Heart left ventricle (tissue), 16 donors: ENCODE data around the gene FOXJ3. TPM values are rescaled to one million over a fixed set of nuclear protein-coding genes. Genes with fewer than 3 reads are reported as not detected.

Experiments used
- ATAC-seq, 4 donors: fragments of 200-7000 bp; cut with Tn5 transposase; one replicate each; pipeline ENCODE4 v1.9.1; 2020 to 2022; ENCODE audit warnings: moderate library complexity in 4 of 4, mild to moderate bottlenecking in 3 of 4, moderate number of reproducible peaks in 1 of 4
- DNase-seq, 5 donors: peaks; one replicate each; pipeline ENCODE4 v3.0.0-alpha.2; 2020
- H3K27ac ChIP-seq, 12 donors: fragments of 200-600 bp; sonication (generic) in 4 of 12; one replicate each; pipeline versions ENCODE4 v1.5.0 to v1.8.0; 2016 to 2022; ENCODE audit warnings: mild to moderate bottlenecking in 2 of 12
- H3K27me3 ChIP-seq, 9 donors: fragments of 200-600 bp; sonication (generic) in 2 of 9; one replicate each; pipeline versions ENCODE4 v1.5.1 to v1.8.0; 2016 to 2022; ENCODE audit warnings: mild to moderate bottlenecking in 3 of 9
- H3K36me3 ChIP-seq, 9 donors: fragments of 200-600 bp; sonication (generic) in 2 of 9; one replicate each; pipeline versions ENCODE4 v1.5.0 to v1.8.0; 2018 to 2022; ENCODE audit warnings: mild to moderate bottlenecking in 2 of 9
- H3K4me1 ChIP-seq, 12 donors: fragments of 200-600 bp; sonication (generic) in 4 of 12; one replicate each; pipeline versions ENCODE4 v1.5.0 to v1.8.0; 2016 to 2022; ENCODE audit warnings: mild to moderate bottlenecking in 3 of 12
- H3K4me3 ChIP-seq, 12 donors: fragments of 200-600 bp; sonication (generic) in 4 of 12; one replicate each; pipeline versions ENCODE4 v1.5.0 to v1.8.0; 2017 to 2022; ENCODE audit warnings: mild to moderate bottlenecking in 9 of 12, moderate library complexity in 4 of 12
- H3K9me3 ChIP-seq, 12 donors: fragments of 200-600 bp; sonication (generic) in 4 of 12; one replicate each; pipeline versions ENCODE4 v1.5.0 to v1.8.0; 2016 to 2022; ENCODE audit warnings: mild to moderate bottlenecking in 1 of 12
- CTCF ChIP-seq, 12 donors: fragments of 200-600 bp; sonication (generic) in 4 of 12; IDR thresholded peaks; one replicate each; pipeline versions ENCODE4 v1.5.0 to v1.8.0; 2018 to 2022; ENCODE audit warnings: antibody characterized with exemption in 12 of 12, mild to moderate bottlenecking in 5 of 12
- POLR2A ChIP-seq, 2 donors: fragments of 450-650 bp; IDR thresholded peaks; one replicate each; pipeline ENCODE4 v1.6.1; 2017; ENCODE audit warnings: antibody characterized with exemption in 2 of 2, mild to moderate bottlenecking in 2 of 2, moderate library complexity in 2 of 2
- WGBS, 4 donors: extraction: QIAGEN DNeasy Blood & Tissue Kit in 2 of 4; methylation state at CpG; one replicate each; pipeline versions ENCODE4 v1.1.5 to v1.1.7; 2013 to 2018; 5-methylcytosine and 5-hydroxymethylcytosine counted together
- intact Hi-C, 10 donors: fragments of 100-400 bp; cut with DNase I; formaldehyde crosslinking; loops; one replicate each; pipeline versions ENCODE4 v1.11.1 to v1.14.2; 2022
- polyA plus RNA-seq, 2 donors: library from polyadenylated mRNA; stranded (reverse); fragments of 200-250 nt; gene quantifications; one replicate each; pipeline ENCODE4 v1.2.3, GENCODE V29; 2013
- total RNA-seq, 9 donors: library from RNA; depleted of rRNA in 2 of 9; stranded (reverse); fragments of >200 nt in 2 of 9; fragmentation: NEBNext Ultra II Directional in 3 of 9; extraction: Animal tissue kit (Norgen Biotek cat#: 25700) in 3 of 9; gene quantifications; one replicate each; pipeline versions ENCODE4 v1.1.0 to v1.2.4, GENCODE V29; 2016 to 2023
- donor health status: ischemic (EF 13 %, LVEDD 7.1; RV severe dilation, severe dysfunction).
- donor health status: healthy with polysubstance abuse.
- donor health status: DM: no; HTN: yes; CAD: no.
- donor health status: DM: no; HTN: no; CAD: no.
- donor health status: ischemic (EF 25% LVEDD 6.9; RV normal size, moderate dysfunction).
- donor health status: ischemic (EF 25% LVEDD 5.7; RV mildly dilated, moderate dysfunction).
- donor health status: healthy.
- donor health status: DM: yes; HTN: yes; CAD: no.
- donor health status: ischemic (EF 35%, LVEDD 5.7; RV mildly dilated, moderate dysfunction).
- donor health status: nonischemic (EF 11% LVEDD 7.7; RV severe dilation, severe dysfunction).
- donor health status: DM: yes; HTN: yes; CAD: no.
- donor health status: PGD.
- donor health status: ischemic (EF 29% LVEDD 5.4; RV normal size, mild dysfunction).
- donor health status: nonischemic (EF 23%, LVEDD 6.1; RV moderate dilation, normal function).

Gene FOXJ3
- total and polyA plus RNA-seq, 11 donors: 10.8 to 48.8 (median 36.4) TPM

- intact Hi-C loops: no loop called here
- H3K36me3 ChIP-seq: peaks cover 0 to 7% (median 0%) of the 10 kb centered on the region in 9 donors
- H3K9me3 ChIP-seq: no peaks in the 10 kb centered on the region
- DNase-seq (no peak), ATAC-seq (no peak)
- 82 to 88% (median 82%) methylated on average over 6 of the region's 6 CpGs for WGBS, 4 donors
- H3K27me3 ChIP-seq: no peaks in the 10 kb centered on the region
- TF ChIP-seq CTCF (IDR thresholded peaks at IDR 0.05) (no peak), POLR2A (IDR thresholded peaks at IDR 0.05) (no peak)
- peaks cover 0 to 27% (median 11%) of the 10 kb centered on the region in 12 donors for H3K4me1 ChIP-seq
- H3K4me3 ChIP-seq: no peak overlapping the region
- no peak overlapping the region for H3K27ac ChIP-seq
Measured at GRCh38 chr1:42228938-42229337, 106.1 kb downstream of the FOXJ3 start.

- peaks cover 0 to 7% (median 0%) of the 10 kb centered on the region in 9 donors for H3K36me3 ChIP-seq
- no peak overlapping the region for H3K27ac ChIP-seq
- ATAC-seq (no peak), DNase-seq (no peak)
- no peak for TF ChIP-seq CTCF (IDR thresholded peaks at IDR 0.05)
- TF ChIP-seq POLR2A (IDR thresholded peaks at IDR 0.05): no peak
- H3K4me3 ChIP-seq: no peak overlapping the region
- WGBS, 4 donors: 89 to 97% (median 91%) methylated on average over 1 of the region's 1 CpG
- no peaks in the 10 kb centered on the region for H3K27me3 ChIP-seq
- intact Hi-C loops: no loop called here
- H3K9me3 ChIP-seq: no peaks in the 10 kb centered on the region
- peaks cover 0 to 39% (median 23%) of the 10 kb centered on the region in 12 donors for H3K4me1 ChIP-seq
Measured at GRCh38 chr1:42223036-42223435, 112.0 kb downstream of the FOXJ3 start.

- 95 to 97% (median 95%) methylated on average over 2 of the region's 2 CpGs for WGBS, 4 donors
- no peak overlapping the region for H3K4me3 ChIP-seq
- peaks cover 0 to under 1% (median 0%) of the 10 kb centered on the region in 9 donors for H3K36me3 ChIP-seq
- ATAC-seq (no peak), DNase-seq (no peak)
- no peaks in the 10 kb centered on the region for H3K27me3 ChIP-seq
- no peak overlapping the region for H3K27ac ChIP-seq
- H3K4me1 ChIP-seq: peaks cover 0 to 36% (median 22%) of the 10 kb centered on the region in 12 donors
- TF ChIP-seq CTCF (IDR thresholded peaks at IDR 0.05) (no peak), POLR2A (IDR thresholded peaks at IDR 0.05) (no peak)
- no peaks in the 10 kb centered on the region for H3K9me3 ChIP-seq
- intact Hi-C loops: no loop called here
Measured at GRCh38 chr1:42221952-42222606, 113.0 kb downstream of the FOXJ3 start.

- WGBS, 4 donors: 92 to 100% (median 95%) methylated on average over 2 of the region's 2 CpGs
- H3K9me3 ChIP-seq: no peaks in the 10 kb centered on the region
- intact Hi-C loops: no loop called here
- no peaks in the 10 kb centered on the region for H3K27me3 ChIP-seq
- no peaks in the 10 kb centered on the region for H3K36me3 ChIP-seq
- peaks cover 0 to 29% (median 17%) of the 10 kb centered on the region in 12 donors for H3K4me1 ChIP-seq
- no peak for DNase-seq
- H3K4me3 ChIP-seq: no peak overlapping the region
- TF ChIP-seq POLR2A (IDR thresholded peaks at IDR 0.05) (no peak), CTCF (IDR thresholded peaks at IDR 0.05) (no peak)
- ATAC-seq: no peak
- H3K27ac ChIP-seq: no peak overlapping the region
Measured at GRCh38 chr1:42221456-42221855, 113.6 kb downstream of the FOXJ3 start.
